Kidney capillary endothelial cell (primary cell): Measurements from ENCODE around the gene CHAT.

Experiments used
- DNase-seq: peaks from one replicate; pipeline ENCODE4 v3.0.0-alpha.2; 2018; ENCODE audit warnings: low spot score

The CHAT gene

GRCh38 chr10:49597426-49598163, 16.2 kb upstream of the CHAT start:
- no peak for DNase-seq

DNA sequence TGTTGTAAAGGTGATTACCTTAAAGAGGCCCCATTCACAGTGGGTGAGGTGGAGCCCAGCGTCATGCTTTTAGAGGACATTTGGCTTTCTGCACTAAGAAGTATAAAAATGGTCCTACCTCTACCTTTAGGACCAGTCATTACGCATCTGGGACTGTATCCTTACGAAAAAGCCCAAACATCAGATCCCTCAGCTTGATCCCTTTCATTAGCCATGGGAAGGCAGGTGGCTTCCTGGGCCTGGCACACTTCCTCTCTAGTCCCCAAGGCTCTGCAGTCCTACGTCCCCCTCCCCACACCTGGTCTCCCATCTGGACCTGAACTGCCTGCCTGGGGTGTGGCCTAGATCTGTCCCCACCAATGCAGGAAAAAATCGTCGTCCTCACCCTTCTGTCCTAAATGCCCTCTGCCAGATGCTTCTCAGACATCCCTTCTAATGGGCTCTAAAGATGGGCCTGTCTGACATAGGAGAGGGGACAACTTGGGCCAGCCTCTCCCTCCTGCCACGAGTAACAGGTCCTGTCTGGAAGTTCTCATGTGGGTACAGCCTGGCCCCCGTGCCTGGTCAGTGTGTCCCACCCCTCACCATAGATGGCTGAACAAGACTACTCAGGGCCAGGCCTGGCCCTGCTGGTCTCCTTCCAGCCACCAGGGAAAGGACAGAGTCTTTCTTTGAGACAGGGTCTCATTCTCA, 15.5 kb upstream of the CHAT start:
- DNase-seq, result no peak

GRCh38 chr10:49598986-49599385, 14.9 kb upstream of the CHAT start:
- DNase-seq, result no peak

- DNase-seq, result no peak
Measured at GRCh38 chr10:49599546-49599945, 14.3 kb upstream of the CHAT start.

DNA sequence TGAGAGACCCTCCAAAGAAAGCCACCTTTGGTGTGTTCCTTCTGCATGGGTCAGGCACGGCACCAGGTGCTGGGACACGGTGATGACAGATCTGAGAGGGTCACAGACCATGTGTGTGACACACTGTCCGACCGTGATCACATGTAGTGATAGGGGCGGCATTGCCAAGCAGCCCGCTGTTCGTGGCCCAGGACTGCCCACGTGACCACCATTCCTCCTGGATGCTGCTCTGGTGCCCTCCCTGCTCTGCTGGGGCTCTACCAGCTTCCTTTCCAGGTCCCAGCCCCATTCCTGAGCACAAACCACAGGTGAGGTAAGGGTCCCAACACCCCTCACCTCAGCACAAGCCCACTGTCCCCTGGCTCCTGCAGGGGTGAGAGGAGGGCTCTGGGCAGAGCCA, 13.8 kb upstream of the CHAT start:
- DNase-seq, result no peak

DNA sequence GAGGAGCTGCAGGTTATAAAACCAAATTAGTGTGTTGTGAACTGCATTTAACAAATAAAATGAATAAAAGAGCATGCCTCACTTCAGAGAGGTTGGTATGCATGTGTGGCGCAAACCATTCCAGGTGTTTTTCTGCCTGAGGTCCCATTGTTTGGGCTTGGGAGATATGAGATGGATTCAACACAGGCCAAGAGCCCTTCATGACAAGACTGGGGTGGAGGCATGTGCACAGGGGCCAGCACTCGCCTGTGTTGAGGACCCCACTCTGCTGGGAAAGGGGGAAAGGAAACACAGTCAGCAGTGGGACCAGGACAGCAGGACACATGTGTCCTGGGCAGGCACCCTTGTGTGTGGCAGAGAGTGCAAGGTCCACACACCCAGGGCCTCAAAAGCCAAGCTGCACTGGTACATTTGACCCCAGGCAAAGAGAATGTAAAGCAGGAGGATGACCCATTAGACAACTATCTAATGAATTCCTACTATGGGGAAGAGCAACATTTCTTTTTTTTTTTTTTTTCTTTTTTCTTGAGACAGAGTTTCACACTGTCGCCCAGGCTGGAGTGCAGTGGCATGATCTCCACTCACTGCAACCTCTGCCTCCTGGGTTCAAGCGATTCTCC, 12.9 kb upstream of the CHAT start:
- no peak for DNase-seq

GRCh38 chr10:49601857-49602256, 12.0 kb upstream of the CHAT start:
- no peak for DNase-seq

DNA sequence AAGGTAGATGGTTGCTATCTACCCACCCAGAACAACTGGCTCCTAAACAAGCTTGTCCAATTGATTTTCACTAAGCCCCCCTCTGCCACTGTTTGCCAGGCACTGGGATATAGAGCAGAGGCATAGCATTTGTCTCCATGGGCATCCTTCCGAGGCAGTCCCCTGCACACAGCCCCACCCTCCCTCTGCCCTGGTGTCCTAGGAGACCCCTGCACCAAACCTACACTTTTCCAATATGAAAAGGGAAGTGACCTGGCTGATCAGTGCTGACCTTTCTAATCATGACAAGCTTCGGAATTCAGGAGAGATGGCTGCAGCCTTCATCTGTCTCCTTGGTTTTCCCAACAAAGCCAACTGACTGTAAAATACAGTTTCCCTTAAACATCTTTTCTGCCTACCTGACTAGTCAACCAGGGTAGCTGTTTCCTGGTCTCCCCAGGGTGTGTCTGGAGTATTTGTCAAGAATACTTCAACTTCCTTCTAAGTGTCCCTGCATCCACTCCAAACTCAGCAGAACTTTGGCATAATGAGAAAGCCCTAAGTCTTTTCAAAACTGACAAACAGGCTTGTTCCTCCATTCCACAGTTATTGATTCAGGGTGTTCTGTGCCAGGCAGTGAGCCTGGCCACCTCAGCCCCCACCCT, 11.3 kb upstream of the CHAT start:
- no peak for DNase-seq

DNA sequence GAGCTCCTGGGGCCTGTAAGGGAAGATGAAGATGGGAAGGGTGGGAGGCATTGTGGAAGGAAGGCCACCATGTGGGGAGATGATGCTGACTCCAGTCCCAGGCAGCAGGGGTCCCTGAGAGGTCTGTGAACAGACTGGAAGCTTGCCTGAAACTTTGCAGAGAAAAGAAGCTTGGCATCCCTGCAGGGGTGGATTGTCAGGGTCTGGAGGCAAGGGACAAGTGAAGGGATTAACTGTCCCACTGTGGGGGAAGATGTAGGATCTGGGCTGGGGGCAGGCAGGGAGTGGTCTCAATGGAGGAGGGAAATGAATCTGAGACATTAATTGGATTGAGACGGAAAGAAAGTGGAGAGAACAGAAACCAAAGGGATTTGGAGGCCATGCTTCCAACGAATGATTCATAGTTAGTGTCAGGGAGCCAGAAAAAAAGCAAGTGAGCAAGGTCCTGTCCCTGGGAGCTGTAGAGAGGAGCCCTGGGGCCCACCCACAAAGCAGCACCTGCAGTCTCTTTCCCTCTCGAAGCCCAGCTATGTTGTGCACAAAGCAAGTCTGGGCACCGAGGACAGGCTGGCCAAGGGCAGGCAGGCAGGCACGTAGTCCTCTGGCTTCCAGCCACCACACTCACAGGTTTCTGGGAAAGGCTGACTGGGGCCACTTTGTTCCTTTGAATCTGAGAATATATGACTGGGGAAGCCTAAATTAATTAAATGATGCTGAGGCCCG, 8.5 kb upstream of the CHAT start:
- DNase-seq, result no peak

DNA sequence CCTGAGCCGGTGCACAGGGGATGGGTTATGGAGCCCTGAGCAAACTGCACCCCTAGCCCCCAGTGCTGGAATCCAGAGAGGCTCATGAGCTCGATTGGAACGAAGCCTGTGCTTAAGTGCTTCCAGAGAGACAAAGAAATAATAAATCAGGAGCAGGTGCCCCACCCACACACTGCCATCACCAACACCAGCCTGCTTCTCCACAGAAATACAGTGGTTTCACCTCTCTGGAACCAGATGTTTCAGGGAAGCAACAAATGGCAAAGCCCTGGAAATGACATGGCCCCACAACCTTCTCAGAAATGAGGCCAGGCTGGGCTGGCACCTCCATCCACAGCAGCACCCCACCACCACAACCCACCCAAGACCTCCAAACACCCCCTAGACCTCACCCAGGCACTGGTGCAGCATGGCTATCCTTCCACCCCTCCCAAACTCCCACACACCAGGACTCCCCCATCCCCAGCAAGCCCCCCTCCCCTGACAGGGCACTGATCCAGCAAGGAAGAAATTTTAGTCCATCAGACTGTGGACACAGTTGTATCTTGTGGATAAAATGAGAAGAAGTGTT, 7.8 kb upstream of the CHAT start:
- no peak for DNase-seq

GRCh38 chr10:49606981-49607535, 6.8 kb upstream of the CHAT start:
- DNase-seq, result peak; percentile 72

GRCh38 chr10:49608166-49609005, 5.5 kb upstream of the CHAT start:
- no peak for DNase-seq

DNA sequence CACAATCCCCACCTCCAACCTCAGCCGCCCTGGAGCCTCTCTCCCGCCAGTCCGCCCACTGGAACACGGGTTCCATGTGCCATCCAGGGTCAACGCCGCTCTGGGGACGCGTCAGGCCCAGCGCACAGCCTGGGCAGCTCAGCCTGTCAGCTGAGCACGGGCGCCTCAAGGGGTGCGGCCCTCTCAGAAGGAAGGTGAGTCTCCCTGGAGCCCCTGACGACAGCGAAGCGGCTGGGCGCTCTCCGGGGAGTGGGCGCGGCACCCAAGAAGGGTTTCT, 4.9 kb upstream of the CHAT start:
- no peak for DNase-seq

- no peak for DNase-seq
Measured at GRCh38 chr10:49609283-49610113, 4.3 kb upstream of the CHAT start.

DNA sequence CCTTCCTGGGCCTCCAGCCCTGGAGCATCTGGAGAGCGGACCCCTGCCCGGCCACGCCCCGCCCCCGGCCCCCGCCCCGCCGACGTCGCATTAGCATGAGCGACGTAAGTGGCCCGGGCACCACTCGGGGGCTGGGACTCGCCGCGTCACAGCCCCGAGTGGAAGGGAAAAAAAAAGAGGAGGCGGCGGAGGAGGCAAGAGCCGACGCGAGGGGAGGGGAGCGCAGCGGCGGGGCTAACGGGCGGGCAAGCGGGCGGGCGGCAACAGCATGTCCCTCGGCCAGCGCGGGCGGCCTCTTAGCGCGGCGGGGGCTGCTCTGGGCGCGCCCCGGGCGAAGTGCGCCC, 3.8 kb upstream of the CHAT start, which contains the start of gene SLC18A3:
Gene SLC18A3 (plus strand): TSS at position 197 of the 344 bp plus-strand sequence. CDS start 431 bp downstream, outside the sequence.
- no peak for DNase-seq

GRCh38 chr10:49610458-49611165, 3.2 kb upstream of the CHAT start:
- no peak for DNase-seq

GRCh38 chr10:49611166-49611815, 2.5 kb upstream of the CHAT start:
- no peak for DNase-seq

GRCh38 chr10:49611816-49612512, 1.9 kb upstream of the CHAT start:
- DNase-seq, result no peak
